WERI-Rb-1 (cell line): ENCODE data around the gene SRPK2.

Experiments used
- DNase-seq: peaks from one replicate; pipeline ENCODE4 v3.0.0-alpha.2; 2020
- H3K27ac ChIP-seq: fragments of 250-450 bp; sonication (Bioruptor Pico); 2 replicates; pipeline ENCODE4 v1.5.1; 2020; ENCODE audit warnings: mild to moderate bottlenecking, moderate library complexity
- H3K27me3 ChIP-seq: fragments of 250-450 bp; sonication (Bioruptor Pico); 2 replicates; pipeline ENCODE4 v1.5.1; 2021; ENCODE audit warnings: mild to moderate bottlenecking, low read depth, moderate library complexity; ENCODE audit not compliant: insufficient read depth, severe bottlenecking
- H3K36me3 ChIP-seq: fragments of 250-450 bp; sonication (Bioruptor Pico); 2 replicates; pipeline ENCODE4 v1.5.1; 2020; ENCODE audit warnings: mild to moderate bottlenecking, moderate library complexity
- H3K4me3 ChIP-seq: 2 replicates; pipeline ENCODE4 v1.5.1; 2011; ENCODE audit warnings: low read depth, mild to moderate bottlenecking, control low read depth, low read length
- H3K9me3 ChIP-seq: fragments of 250-450 bp; sonication (Bioruptor Pico); 2 replicates; pipeline ENCODE4 v1.5.1; 2021; ENCODE audit warnings: mild to moderate bottlenecking, moderate library complexity; ENCODE audit not compliant: severe bottlenecking
- TF ChIP-seq, protein P1 (sequence below): IDR thresholded peaks from 2 replicates; pipeline ENCODE4 v1.5.1; 2011; ENCODE audit warnings: low read depth, mild to moderate bottlenecking, control low read depth, inconsistent platforms, low read length

SRPK2 gene

DNA sequence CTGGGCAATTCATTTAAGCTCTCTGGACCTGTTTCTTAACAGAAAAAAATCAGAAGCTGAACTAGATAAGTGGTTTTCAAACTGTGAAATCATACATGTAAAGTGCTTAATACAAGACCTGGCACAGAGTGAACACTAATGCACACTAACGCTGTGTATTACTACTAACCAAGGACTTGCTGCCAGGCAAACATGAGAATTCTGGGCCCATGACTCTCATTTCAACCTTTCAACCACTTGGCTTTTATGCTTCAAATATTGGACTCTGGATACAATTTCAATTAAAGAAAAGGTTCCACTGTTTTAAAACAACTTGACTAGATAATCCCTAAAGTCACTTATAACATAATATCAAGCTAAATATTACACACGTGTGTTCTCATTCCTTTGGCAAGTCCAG is 73.4 kb downstream of the SRPK2 start:
- no peak for DNase-seq
- Histone ChIP-seq H3K9me3 (no peaks in the 10 kb centered on the region), H3K4me3 (no peak overlapping the region), H3K27me3 (no peaks in the 10 kb centered on the region), H3K36me3 (no peaks in the 10 kb centered on the region), H3K27ac (no peak overlapping the region)
- TF ChIP-seq, protein P1, sequence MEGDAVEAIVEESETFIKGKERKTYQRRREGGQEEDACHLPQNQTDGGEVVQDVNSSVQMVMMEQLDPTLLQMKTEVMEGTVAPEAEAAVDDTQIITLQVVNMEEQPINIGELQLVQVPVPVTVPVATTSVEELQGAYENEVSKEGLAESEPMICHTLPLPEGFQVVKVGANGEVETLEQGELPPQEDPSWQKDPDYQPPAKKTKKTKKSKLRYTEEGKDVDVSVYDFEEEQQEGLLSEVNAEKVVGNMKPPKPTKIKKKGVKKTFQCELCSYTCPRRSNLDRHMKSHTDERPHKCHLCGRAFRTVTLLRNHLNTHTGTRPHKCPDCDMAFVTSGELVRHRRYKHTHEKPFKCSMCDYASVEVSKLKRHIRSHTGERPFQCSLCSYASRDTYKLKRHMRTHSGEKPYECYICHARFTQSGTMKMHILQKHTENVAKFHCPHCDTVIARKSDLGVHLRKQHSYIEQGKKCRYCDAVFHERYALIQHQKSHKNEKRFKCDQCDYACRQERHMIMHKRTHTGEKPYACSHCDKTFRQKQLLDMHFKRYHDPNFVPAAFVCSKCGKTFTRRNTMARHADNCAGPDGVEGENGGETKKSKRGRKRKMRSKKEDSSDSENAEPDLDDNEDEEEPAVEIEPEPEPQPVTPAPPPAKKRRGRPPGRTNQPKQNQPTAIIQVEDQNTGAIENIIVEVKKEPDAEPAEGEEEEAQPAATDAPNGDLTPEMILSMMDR = no peak

- DNase-seq = no peak
- TF ChIP-seq, protein P1 = no peak
- no peaks in the 10 kb centered on the region for H3K36me3 ChIP-seq
- no peaks in the 10 kb centered on the region for H3K27me3 ChIP-seq
- H3K9me3 ChIP-seq = no peaks in the 10 kb centered on the region
- H3K4me3 ChIP-seq = no peak overlapping the region
- no peak overlapping the region for H3K27ac ChIP-seq
These were observed 79.2 kb downstream of the SRPK2 start for GRCh38 chr7:105309235-105310169.

- Histone ChIP-seq H3K36me3 (no peaks in the 10 kb centered on the region), H3K27me3 (no peaks in the 10 kb centered on the region), H3K9me3 (no peaks in the 10 kb centered on the region), H3K4me3 (no peak overlapping the region), H3K27ac (no peak overlapping the region)
- TF ChIP-seq, protein P1 = no peak
- no peak for DNase-seq
These were observed 81.5 kb downstream of the SRPK2 start for GRCh38 chr7:105307163-105307672.

GRCh38 chr7:105306298-105306748 is 82.4 kb downstream of the SRPK2 start:
- no peak overlapping the region for H3K4me3 ChIP-seq
- TF ChIP-seq, protein P1 = no peak
- no peak overlapping the region for H3K27ac ChIP-seq
- H3K36me3 ChIP-seq = no peaks in the 10 kb centered on the region
- no peaks in the 10 kb centered on the region for H3K27me3 ChIP-seq
- H3K9me3 ChIP-seq = no peaks in the 10 kb centered on the region
- no peak for DNase-seq

DNA sequence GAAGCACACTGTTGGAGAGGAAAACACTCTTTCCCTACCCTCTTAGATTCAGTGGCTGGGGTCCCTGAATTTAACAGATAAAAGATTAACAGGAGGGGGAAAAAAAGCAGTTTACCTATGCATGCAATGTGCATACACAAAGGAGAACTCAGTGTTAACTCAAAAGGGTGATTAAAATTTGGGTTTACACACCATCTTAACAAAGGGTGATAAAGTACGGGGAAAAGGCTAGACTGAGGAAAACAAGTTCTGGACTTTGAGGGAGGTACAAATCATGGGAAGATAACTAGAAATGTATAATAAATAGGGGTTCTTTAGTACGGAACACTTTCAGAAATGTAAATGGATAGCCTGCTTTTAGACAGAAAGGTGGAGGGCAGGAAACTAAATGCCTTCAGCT is 83.1 kb downstream of the SRPK2 start:
- Histone ChIP-seq H3K36me3 (no peaks in the 10 kb centered on the region), H3K4me3 (no peak overlapping the region), H3K27ac (no peak overlapping the region), H3K9me3 (no peaks in the 10 kb centered on the region), H3K27me3 (no peaks in the 10 kb centered on the region)
- DNase-seq = no peak
- TF ChIP-seq, protein P1 = no peak
